ENCODE data around the gene NENF. TPM values are rescaled to one million over a fixed set of nuclear protein-coding genes. Genes with fewer than 3 reads are reported as not detected.
A peak's percentile ranks its signal among the peaks of the same experiment; 100 is the strongest.

Gene NENF
- total RNA-seq, 4 donors from 2014 or later = 74.8 to 149 (median 112) TPM

DNA sequence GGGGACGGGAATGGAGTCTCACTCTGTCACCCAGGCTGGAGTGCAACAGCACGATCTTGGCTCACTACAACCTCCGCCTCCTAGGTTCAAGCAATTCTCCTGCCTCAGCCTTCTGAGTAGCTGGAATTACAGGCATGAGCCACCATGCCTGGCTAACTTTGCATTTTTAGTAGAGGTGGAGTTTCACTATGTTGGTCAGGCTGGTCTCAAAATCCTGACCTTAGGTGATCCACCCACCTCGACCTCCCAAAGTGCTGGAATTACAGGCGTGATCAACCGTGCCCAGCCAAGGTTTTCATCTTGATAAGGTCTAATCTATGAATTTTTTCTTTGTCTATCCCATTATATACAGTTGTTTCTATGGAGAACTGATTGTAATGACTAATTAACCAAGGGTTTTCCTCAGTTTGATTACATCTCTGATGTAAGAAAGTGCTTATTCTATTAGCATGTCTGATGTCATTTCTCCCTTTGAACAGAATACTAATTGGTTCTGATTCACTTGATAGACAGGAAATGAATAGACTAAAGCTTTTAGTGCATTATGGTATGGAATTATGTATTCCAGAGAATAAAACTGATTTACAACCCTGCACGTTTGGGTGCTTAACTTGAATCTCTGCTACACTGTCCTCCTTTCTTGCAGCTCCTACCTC lies 29.9 kb upstream of the NENF start:
- H3K27me3 ChIP-seq = no peaks in the 10 kb centered on the region
- in situ Hi-C loops (cut with MboI; ENCODE audit: low sequenced_read_pairs in 4 of 4) = no loop called here
- intact Hi-C loops (cut with DNase I; ENCODE audit: low total_unique reads) = no loop called here
- no peaks in the 10 kb centered on the region for H3K9me3 ChIP-seq
- DNase-seq (no peak), ATAC-seq (no peak)
- H3K36me3 ChIP-seq = no peaks in the 10 kb centered on the region
- TF ChIP-seq CTCF (IDR thresholded peaks at IDR 0.05 in 4 of 5, conservative IDR thresholded peaks at IDR 0.05 in 1 of 5) (no peak), POLR2A (IDR thresholded peaks at IDR 0.05) (no peak)
- H3K4me1 ChIP-seq = peaks cover 0 to 4% of the 10 kb centered on the region in 2 donors
- H3K27ac ChIP-seq = no peak overlapping the region
- H3K4me3 ChIP-seq = no peak overlapping the region

- no peak for TF ChIP-seq CTCF (IDR thresholded peaks at IDR 0.05 in 4 of 5, conservative IDR thresholded peaks at IDR 0.05 in 1 of 5)
- TF ChIP-seq POLR2A (IDR thresholded peaks at IDR 0.05) = no peak
- Histone ChIP-seq H3K27ac (no peak overlapping the region), H3K36me3 (no peaks in the 10 kb centered on the region), H3K4me1 (peaks cover 0 to 6% of the 10 kb centered on the region in 2 donors), H3K27me3 (no peaks in the 10 kb centered on the region), H3K9me3 (no peaks in the 10 kb centered on the region), H3K4me3 (no peak overlapping the region)
- intact Hi-C loops (cut with DNase I; ENCODE audit: low total_unique reads) (loop anchor here (5.0 kb wide), 1 partner anchor 47 kb away; no protein-coding TSS in a partner anchor), in situ Hi-C loops (cut with MboI; ENCODE audit: low sequenced_read_pairs in 4 of 4) (no loop called here)
- DNase-seq = no peak
- no peak for ATAC-seq
These were observed 22.4 kb upstream of the NENF start for GRCh38 chr1:212410231-212410820.

GRCh38 chr1:212412374-212412773 lies 20.3 kb upstream of the NENF start:
- Histone ChIP-seq H3K9me3 (no peaks in the 10 kb centered on the region), H3K36me3 (no peaks in the 10 kb centered on the region), H3K4me3 (no peak overlapping the region), H3K27ac (no peak overlapping the region), H3K4me1 (peaks cover 0 to 6% of the 10 kb centered on the region in 2 donors), H3K27me3 (no peaks in the 10 kb centered on the region)
- ATAC-seq (no peak), DNase-seq (no peak)
- TF ChIP-seq POLR2A (IDR thresholded peaks at IDR 0.05) (no peak), CTCF (IDR thresholded peaks at IDR 0.05 in 4 of 5, conservative IDR thresholded peaks at IDR 0.05 in 1 of 5) (no peak)
- intact Hi-C loops (cut with DNase I; ENCODE audit: low total_unique reads) (loop anchor here (5.0 kb wide), 1 partner anchor 45 kb away; no protein-coding TSS in a partner anchor), in situ Hi-C loops (cut with MboI; ENCODE audit: low sequenced_read_pairs in 4 of 4) (no loop called here)

DNA sequence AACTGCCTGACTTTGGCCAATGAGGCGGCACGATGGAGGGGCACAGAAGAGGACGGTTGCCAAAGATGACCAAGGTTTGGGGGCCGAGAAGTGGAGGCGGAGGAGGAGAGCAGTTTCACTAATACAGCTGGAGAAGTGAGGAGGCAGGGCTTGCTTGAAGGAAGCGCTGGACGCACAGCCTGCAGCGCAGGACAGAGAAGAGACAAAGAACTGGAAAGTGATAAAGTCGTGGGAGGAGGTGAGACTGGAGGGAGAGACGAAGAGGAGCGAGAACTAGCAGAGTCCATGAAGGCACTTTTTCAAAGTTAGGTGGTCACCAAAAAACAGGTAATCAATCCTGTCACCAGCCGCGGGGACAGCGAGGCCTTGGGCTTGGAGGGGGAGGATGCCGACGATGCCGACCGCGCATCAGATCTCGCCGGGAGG lies 18.8 kb upstream of the NENF start:
- TF ChIP-seq CTCF (IDR thresholded peaks at IDR 0.05 in 4 of 5, conservative IDR thresholded peaks at IDR 0.05 in 1 of 5) (no peak), POLR2A (IDR thresholded peaks at IDR 0.05) (no peak)
- H3K9me3 ChIP-seq = no peaks in the 10 kb centered on the region
- H3K27me3 ChIP-seq = no peaks in the 10 kb centered on the region
- H3K4me1 ChIP-seq = peaks cover 0 to 6% of the 10 kb centered on the region in 2 donors
- H3K36me3 ChIP-seq = no peaks in the 10 kb centered on the region
- in situ Hi-C loops (cut with MboI; ENCODE audit: low sequenced_read_pairs in 4 of 4) = no loop called here
- peak overlapping the region in 1 of 4 donors; percentile 68 for H3K27ac ChIP-seq
- H3K4me3 ChIP-seq = peak overlapping the region; percentile 77 to 99 (median 90)
- ATAC-seq (peak in 1 of 2 donors; percentile 9), DNase-seq (no peak)
- intact Hi-C loops (cut with DNase I; ENCODE audit: low total_unique reads) = loop anchor here (5.0 kb wide), 1 partner anchor 43 kb away; no protein-coding TSS in a partner anchor

Data from gastrocnemius medialis (tissue), 4 donors.